ENCODE results near the gene PLCH1. TPM values are rescaled to one million over a fixed set of nuclear protein-coding genes. Genes with fewer than 3 reads are reported as not detected.
"Not testable (repeated sequence)": the region's sequence is repeated elsewhere in the genome, so short reads cannot be mapped to it uniquely, and the experiment has no call there.

The PLCH1 gene
- total RNA-seq, 3 donors from 2014 or later, result 4.2 to 13.2 (median 10.2) TPM

DNA sequence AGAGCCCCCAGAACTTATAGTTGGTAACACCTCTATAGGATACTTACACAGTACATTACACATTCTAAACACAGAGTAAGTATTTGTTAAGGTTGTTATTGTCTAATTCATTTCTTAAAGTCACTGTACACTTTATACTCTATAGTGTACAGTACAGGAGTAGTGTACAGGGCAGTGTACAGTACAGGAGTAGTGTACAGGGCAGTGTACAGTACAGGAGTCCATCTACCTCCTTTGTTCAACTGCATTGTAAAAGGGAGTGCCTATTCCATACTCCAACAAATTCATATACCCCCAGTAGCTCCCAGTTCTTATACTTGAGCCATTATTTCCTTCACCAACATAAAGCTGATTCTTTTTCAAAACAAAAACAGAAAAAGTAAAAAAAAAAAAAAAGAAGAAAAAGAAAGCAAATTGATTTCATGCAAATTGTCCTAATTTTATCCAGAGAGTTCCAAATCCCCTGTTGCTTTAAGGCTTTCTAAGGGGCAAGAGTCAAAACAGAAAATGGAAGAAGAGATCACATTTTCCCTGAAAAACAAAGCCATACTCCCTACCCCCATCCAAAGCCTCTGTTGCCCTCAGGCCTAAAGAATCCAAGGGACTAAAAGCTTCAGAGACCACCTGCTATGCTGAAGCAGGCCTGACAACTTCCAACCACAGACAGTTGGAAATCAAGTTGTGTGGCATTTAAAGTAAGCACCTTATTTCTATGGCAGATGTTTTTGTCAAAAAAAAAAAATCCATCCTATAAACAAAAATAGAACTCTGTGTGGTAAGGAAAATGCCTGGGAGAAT, 125.6 kb downstream of the PLCH1 start:
- DNase-seq, result no peak
- TF ChIP-seq, protein P1, sequence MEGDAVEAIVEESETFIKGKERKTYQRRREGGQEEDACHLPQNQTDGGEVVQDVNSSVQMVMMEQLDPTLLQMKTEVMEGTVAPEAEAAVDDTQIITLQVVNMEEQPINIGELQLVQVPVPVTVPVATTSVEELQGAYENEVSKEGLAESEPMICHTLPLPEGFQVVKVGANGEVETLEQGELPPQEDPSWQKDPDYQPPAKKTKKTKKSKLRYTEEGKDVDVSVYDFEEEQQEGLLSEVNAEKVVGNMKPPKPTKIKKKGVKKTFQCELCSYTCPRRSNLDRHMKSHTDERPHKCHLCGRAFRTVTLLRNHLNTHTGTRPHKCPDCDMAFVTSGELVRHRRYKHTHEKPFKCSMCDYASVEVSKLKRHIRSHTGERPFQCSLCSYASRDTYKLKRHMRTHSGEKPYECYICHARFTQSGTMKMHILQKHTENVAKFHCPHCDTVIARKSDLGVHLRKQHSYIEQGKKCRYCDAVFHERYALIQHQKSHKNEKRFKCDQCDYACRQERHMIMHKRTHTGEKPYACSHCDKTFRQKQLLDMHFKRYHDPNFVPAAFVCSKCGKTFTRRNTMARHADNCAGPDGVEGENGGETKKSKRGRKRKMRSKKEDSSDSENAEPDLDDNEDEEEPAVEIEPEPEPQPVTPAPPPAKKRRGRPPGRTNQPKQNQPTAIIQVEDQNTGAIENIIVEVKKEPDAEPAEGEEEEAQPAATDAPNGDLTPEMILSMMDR (IDR thresholded peaks at IDR 0.05), result no peak
- intact Hi-C loops (cut with DNase I, micrococcal nuclease), result no loop called here
- H3K4me3 ChIP-seq, result no peak overlapping the region
- H3K4me1 ChIP-seq (ENCODE audit: low read depth), result no peaks in the 10 kb centered on the region
- no peaks in the 10 kb centered on the region for H3K36me3 ChIP-seq (ENCODE audit: low read depth)
- ATAC-seq, result no peak
- H3K9me3 ChIP-seq, result peaks cover 26% of the 10 kb centered on the region

- H3K36me3 ChIP-seq (ENCODE audit: low read depth), result no peaks in the 10 kb centered on the region
- DNase-seq, result no peak
- H3K4me1 ChIP-seq (ENCODE audit: low read depth), result no peaks in the 10 kb centered on the region
- H3K4me3 ChIP-seq, result no peak overlapping the region
- TF ChIP-seq, protein P1 (IDR thresholded peaks at IDR 0.05), result no peak
- ATAC-seq, result no peak
- intact Hi-C loops (cut with DNase I, micrococcal nuclease), result no loop called here
- peaks cover 26% of the 10 kb centered on the region for H3K9me3 ChIP-seq
These were observed 126.3 kb downstream of the PLCH1 start for GRCh38 chr3:155618543-155618942.

GRCh38 chr3:155617346-155617925, 127.4 kb downstream of the PLCH1 start:
- no peak for DNase-seq
- Histone ChIP-seq H3K36me3 (ENCODE audit: low read depth) (no peaks in the 10 kb centered on the region), H3K9me3 (peaks cover 26% of the 10 kb centered on the region), H3K4me1 (ENCODE audit: low read depth) (no peaks in the 10 kb centered on the region), H3K4me3 (no peak overlapping the region)
- intact Hi-C loops (cut with DNase I, micrococcal nuclease), result no loop called here
- TF ChIP-seq, protein P1 (IDR thresholded peaks at IDR 0.05), result no peak
- ATAC-seq, result no peak

- DNase-seq; ATAC-seq; H3K4me3 ChIP-seq; H3K36me3 ChIP-seq (ENCODE audit: low read depth); H3K4me1 ChIP-seq (ENCODE audit: low read depth); intact Hi-C loops (cut with DNase I, micrococcal nuclease): not testable (repeated sequence)
- H3K9me3 ChIP-seq, result peaks cover 26% of the 10 kb centered on the region
These were observed 129.7 kb downstream of the PLCH1 start for GRCh38 chr3:155615141-155615540.

DNA sequence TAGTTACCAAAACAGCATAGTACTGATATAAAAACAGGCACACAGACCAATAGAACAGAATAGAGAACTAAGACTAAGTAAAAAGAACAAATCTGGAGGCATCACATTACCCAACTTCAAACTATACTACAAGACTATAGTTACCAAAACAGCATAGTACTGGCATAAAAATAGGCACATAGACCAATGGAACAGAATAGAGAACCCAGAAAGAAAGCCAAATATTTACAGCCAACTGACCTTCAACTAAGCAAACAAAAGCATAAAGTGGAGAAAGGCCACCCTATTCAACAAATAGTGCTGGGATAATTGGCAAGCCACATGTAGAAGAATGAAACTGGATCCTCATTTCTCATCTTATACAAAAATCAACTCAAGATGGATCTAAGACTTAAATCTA, 130.5 kb downstream of the PLCH1 start:
- ATAC-seq; H3K4me1 ChIP-seq (ENCODE audit: low read depth); intact Hi-C loops (cut with DNase I, micrococcal nuclease); H3K4me3 ChIP-seq; H3K36me3 ChIP-seq (ENCODE audit: low read depth); DNase-seq: not testable (repeated sequence)
- peaks cover 26% of the 10 kb centered on the region for H3K9me3 ChIP-seq

DNA sequence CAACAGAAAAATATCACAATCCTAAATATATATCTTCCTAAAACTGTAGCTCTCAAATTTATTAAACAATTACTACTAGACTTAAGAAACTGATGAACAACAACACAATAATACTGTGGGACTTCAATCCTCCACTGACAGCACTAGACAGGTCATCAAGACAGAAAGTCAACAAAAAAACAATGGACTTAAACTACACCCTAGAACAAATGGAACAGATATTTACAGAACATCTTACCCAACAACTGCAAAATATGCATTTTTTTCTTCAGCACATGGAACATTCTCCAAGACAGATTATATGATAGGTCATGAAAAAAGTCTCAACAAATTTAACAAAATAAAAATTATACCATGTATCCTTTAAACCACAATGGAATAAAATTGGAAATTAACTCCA, 133.4 kb downstream of the PLCH1 start:
- intact Hi-C loops (cut with DNase I, micrococcal nuclease), result no loop called here
- Histone ChIP-seq H3K4me1 (ENCODE audit: low read depth) (no peaks in the 10 kb centered on the region), H3K9me3 (peaks cover 16% of the 10 kb centered on the region), H3K4me3 (no peak overlapping the region), H3K36me3 (ENCODE audit: low read depth) (no peaks in the 10 kb centered on the region)
- no peak for DNase-seq
- ATAC-seq, result no peak
- TF ChIP-seq, protein P1 (IDR thresholded peaks at IDR 0.05), result no peak

Measured in mucosa of descending colon (tissue), 3 donors.